Measurements from ENCODE around the gene CALHM1. TPM values are rescaled to one million over a fixed set of nuclear protein-coding genes. Genes with fewer than 3 reads are reported as not detected.

Gene CALHM1
- total and polyA plus RNA-seq, 2 of the 8 experiments (the other 6 are each of a cell fraction or from before 2014, with no cell fraction given), result 0.29 to 0.34 TPM

- TF ChIP-seq CTCF (IDR thresholded peaks at IDR 0.05; ENCODE audit: control extremely low read depth in 1 of 3, insufficient read depth in 1 of 3, low read depth in 1 of 3, low read length in 3 of 3) (no peak), CTBP2 (IDR thresholded peaks at IDR 0.05; ENCODE audit: borderline replicate concordance, insufficient read depth, insufficient read length, low read length) (no peak), SP2 (IDR thresholded peaks at IDR 0.05; ENCODE audit: low read length) (no peak), CBX8 (IDR thresholded peaks at IDR 0.05; ENCODE audit: borderline replicate concordance, low read depth, low read length) (no peak), CEBPB (IDR thresholded peaks at IDR 0.05; ENCODE audit: low read depth, low read length) (no peak), HDAC6 (IDR thresholded peaks at IDR 0.05; ENCODE audit: low read depth, low read length) (no peak), NRF1 (IDR thresholded peaks at IDR 0.05; ENCODE audit: low read depth, low read length) (no peak), KDM4A (IDR thresholded peaks at IDR 0.05; ENCODE audit: low read depth, low read length, severe bottlenecking) (no peak), TEAD4 (IDR thresholded peaks at IDR 0.05; ENCODE audit: low read depth, low read length) (no peak)
Measured at GRCh38 chr10:103480521-103480920, 21.8 kb upstream of the CALHM1 start (continued).

All from H1 (cell line).